ENCODE data around the gene TMEM131L.
"Not testable (repeated sequence)": the region's sequence is repeated elsewhere in the genome, so short reads cannot be mapped to it uniquely, and the experiment has no call there.

TMEM131L gene

DNA sequence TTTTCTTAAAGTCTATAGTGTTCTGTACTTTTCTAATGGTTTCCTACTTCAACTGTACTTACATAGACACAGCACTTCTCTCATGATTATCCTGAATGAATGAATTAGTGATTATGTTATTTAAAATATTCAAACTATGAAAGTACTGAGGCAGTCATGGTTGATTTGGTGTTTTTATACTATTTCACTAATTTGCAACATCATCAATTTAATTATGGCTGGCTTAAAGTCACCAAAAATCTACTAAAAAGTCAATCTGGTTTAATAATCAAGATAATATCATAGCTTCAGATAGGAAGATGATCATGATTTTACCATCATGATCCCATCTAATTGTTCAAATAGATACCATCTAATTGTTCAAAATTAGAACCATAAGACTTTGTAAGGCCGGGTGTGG, 16.8 kb upstream of the TMEM131L start:
- no peak overlapping the region for H3K4me3 ChIP-seq (ENCODE audit: control insufficient read depth in 1 of 7, extremely low read depth in 1 of 7, insufficient read depth in 4 of 7, low read depth in 2 of 7, low read length in 6 of 7)
- H3K36me3 ChIP-seq (ENCODE audit: control insufficient read depth in 4 of 4, insufficient read depth in 4 of 4, low read length in 3 of 4): no peaks in the 10 kb centered on the region
- no peaks in the 10 kb centered on the region for H3K9me3 ChIP-seq (ENCODE audit: control extremely low read depth in 1 of 5, control insufficient read depth in 4 of 5, insufficient read depth in 2 of 5, low read depth in 1 of 5, low read length in 4 of 5)
- ChIA-PET POLR2A (no interaction called here), CTCF (interaction anchor here (0.6 kb wide), 2 partner anchors 9 to 16 kb away, joined by 3 to 4 read pairs; no protein-coding TSS in a partner anchor)
- no peak for DNase-seq
- H3K27ac ChIP-seq (ENCODE audit: insufficient read depth in 1 of 2, low read depth in 1 of 2, low read length in 2 of 2, poor library complexity in 1 of 2, severe bottlenecking in 2 of 2): no peak overlapping the region
- H3K4me1 ChIP-seq (ENCODE audit: control extremely low read depth in 1 of 4, control insufficient read depth in 4 of 4, insufficient read depth in 4 of 4, low read length in 3 of 4): peaks cover 3 to 20% (median 7%) of the 10 kb centered on the region in 4 experiments
- no peaks in the 10 kb centered on the region for H3K27me3 ChIP-seq (replicated peaks in 2 of 5; ENCODE audit: control insufficient read depth in 4 of 5, insufficient read depth in 5 of 5, low read length in 4 of 5)
- no CpG with 5 or more reads among the region's 1 CpG for WGBS (ENCODE audit: insufficient coverage)

- H3K27ac ChIP-seq (ENCODE audit: insufficient read depth in 1 of 2, low read depth in 1 of 2, low read length in 2 of 2, poor library complexity in 1 of 2, severe bottlenecking in 2 of 2): no peak overlapping the region
- peaks cover 3 to 20% (median 7%) of the 10 kb centered on the region in 4 experiments for H3K4me1 ChIP-seq (ENCODE audit: control extremely low read depth in 1 of 4, control insufficient read depth in 4 of 4, insufficient read depth in 4 of 4, low read length in 3 of 4)
- H3K4me3 ChIP-seq (ENCODE audit: control insufficient read depth in 1 of 7, extremely low read depth in 1 of 7, insufficient read depth in 4 of 7, low read depth in 2 of 7, low read length in 6 of 7): no peak overlapping the region
- DNase-seq: no peak
- 96% methylated on average over 4 of the region's 5 CpGs for WGBS (ENCODE audit: insufficient coverage)
- no peaks in the 10 kb centered on the region for H3K9me3 ChIP-seq (ENCODE audit: control extremely low read depth in 1 of 5, control insufficient read depth in 4 of 5, insufficient read depth in 2 of 5, low read depth in 1 of 5, low read length in 4 of 5)
- POLR2A ChIA-PET: no interaction called here
- no peaks in the 10 kb centered on the region for H3K36me3 ChIP-seq (ENCODE audit: control insufficient read depth in 4 of 4, insufficient read depth in 4 of 4, low read length in 3 of 4)
- H3K27me3 ChIP-seq (replicated peaks in 2 of 5; ENCODE audit: control insufficient read depth in 4 of 5, insufficient read depth in 5 of 5, low read length in 4 of 5): no peaks in the 10 kb centered on the region
- CTCF ChIA-PET: no interaction called here
Observed at GRCh38 chr4:153450544-153450917, 15.6 kb upstream of the TMEM131L start.

DNA sequence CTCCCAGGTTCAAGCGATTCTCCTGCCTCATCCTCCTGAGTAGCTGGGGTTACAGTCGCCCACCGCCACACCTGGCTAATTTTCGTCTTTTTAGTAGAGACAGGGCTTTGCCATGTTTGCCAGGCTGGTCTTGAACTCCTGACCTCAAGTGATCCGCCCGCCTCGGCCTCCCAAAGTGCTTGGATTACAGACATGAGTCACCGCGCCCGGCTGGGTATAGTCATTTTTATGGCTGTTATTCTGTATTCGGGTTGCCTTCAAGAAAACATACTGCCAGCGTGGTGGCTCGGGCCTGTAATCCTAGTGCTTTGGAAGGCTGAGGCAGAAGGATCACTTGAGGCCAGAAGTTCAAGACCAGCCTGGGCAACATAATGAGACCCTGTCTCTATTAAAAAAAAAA, 15.0 kb upstream of the TMEM131L start:
- CTCF ChIA-PET: interaction anchor here (1.2 kb wide), 1 partner anchor 17 kb away, joined by 3 read pairs; no protein-coding TSS in a partner anchor
- H3K27ac ChIP-seq (ENCODE audit: insufficient read depth in 1 of 2, low read depth in 1 of 2, low read length in 2 of 2, poor library complexity in 1 of 2, severe bottlenecking in 2 of 2); H3K4me3 ChIP-seq (ENCODE audit: control insufficient read depth in 1 of 7, extremely low read depth in 1 of 7, insufficient read depth in 4 of 7, low read depth in 2 of 7, low read length in 6 of 7); H3K27me3 ChIP-seq (replicated peaks in 2 of 5; ENCODE audit: control insufficient read depth in 4 of 5, insufficient read depth in 5 of 5, low read length in 4 of 5); POLR2A ChIA-PET; H3K36me3 ChIP-seq (ENCODE audit: control insufficient read depth in 4 of 4, insufficient read depth in 4 of 4, low read length in 3 of 4); DNase-seq; H3K9me3 ChIP-seq (ENCODE audit: control extremely low read depth in 1 of 5, control insufficient read depth in 4 of 5, insufficient read depth in 2 of 5, low read depth in 1 of 5, low read length in 4 of 5): not testable (repeated sequence)
- 74% methylated on average over 8 of the region's 13 CpGs for WGBS (ENCODE audit: insufficient coverage)
- peaks cover 3 to 20% (median 7%) of the 10 kb centered on the region in 4 experiments for H3K4me1 ChIP-seq (ENCODE audit: control extremely low read depth in 1 of 4, control insufficient read depth in 4 of 4, insufficient read depth in 4 of 4, low read length in 3 of 4)

- Histone ChIP-seq H3K36me3 (ENCODE audit: control insufficient read depth in 4 of 4, insufficient read depth in 4 of 4, low read length in 3 of 4) (no peaks in the 10 kb centered on the region), H3K27ac (ENCODE audit: insufficient read depth in 1 of 2, low read depth in 1 of 2, low read length in 2 of 2, poor library complexity in 1 of 2, severe bottlenecking in 2 of 2) (no peak overlapping the region), H3K27me3 (replicated peaks in 2 of 5; ENCODE audit: control insufficient read depth in 4 of 5, insufficient read depth in 5 of 5, low read length in 4 of 5) (no peaks in the 10 kb centered on the region), H3K9me3 (ENCODE audit: control extremely low read depth in 1 of 5, control insufficient read depth in 4 of 5, insufficient read depth in 2 of 5, low read depth in 1 of 5, low read length in 4 of 5) (no peaks in the 10 kb centered on the region), H3K4me3 (ENCODE audit: control insufficient read depth in 1 of 7, extremely low read depth in 1 of 7, insufficient read depth in 4 of 7, low read depth in 2 of 7, low read length in 6 of 7) (no peak overlapping the region), H3K4me1 (ENCODE audit: control extremely low read depth in 1 of 4, control insufficient read depth in 4 of 4, insufficient read depth in 4 of 4, low read length in 3 of 4) (peaks cover 3 to 20% (median 7%) of the 10 kb centered on the region in 4 experiments)
- WGBS (ENCODE audit: insufficient coverage): 97% methylated on average over 20 of the region's 27 CpGs
- ChIA-PET CTCF (interaction anchor here (1.2 kb wide), 1 partner anchor 16 kb away, joined by 3 read pairs; no protein-coding TSS in a partner anchor), POLR2A (interaction anchor here (1.1 kb wide), 1 partner anchor 1576 kb away, joined by 5 read pairs; no protein-coding TSS in a partner anchor)
- DNase-seq: no peak
Observed at GRCh38 chr4:153451911-153452657, 14.1 kb upstream of the TMEM131L start.

DNA sequence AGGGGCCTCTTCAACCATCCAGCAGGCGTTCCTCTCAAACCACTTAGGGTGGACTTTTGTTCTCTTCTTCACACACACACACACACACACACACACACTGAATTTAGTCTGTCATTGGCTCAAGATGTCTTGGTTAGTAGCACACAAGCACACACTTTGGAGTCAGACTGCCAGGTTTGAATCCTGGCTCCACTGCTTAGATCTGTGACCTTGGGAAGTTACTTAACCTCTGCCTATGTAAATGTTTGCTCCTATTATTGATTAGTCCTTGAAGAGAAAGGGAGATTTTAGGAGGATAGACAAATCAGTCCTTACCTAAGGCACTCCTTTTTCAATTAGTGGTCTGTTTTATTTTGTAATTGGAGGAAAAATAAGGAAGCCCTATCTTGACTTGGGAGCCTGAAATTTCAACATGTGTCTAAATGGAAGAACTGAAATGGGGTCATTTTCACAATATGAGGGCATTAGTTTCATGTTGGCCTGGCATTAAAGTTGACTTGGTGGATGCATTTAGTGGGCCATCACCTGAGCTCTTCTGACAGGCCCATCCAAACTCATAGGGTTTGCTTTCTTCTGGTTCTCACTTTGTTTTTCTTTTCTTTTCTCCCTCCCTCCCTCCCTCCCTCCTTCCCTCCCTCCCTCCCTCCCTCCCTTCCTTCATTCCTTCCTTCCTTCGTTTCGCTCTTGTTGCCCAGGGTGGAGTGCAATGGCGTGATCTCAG, 13.3 kb upstream of the TMEM131L start:
- POLR2A ChIA-PET: interaction anchor here (1.1 kb wide), 1 partner anchor 1577 kb away, joined by 5 read pairs; no protein-coding TSS in a partner anchor
- Histone ChIP-seq H3K36me3 (ENCODE audit: control insufficient read depth in 4 of 4, insufficient read depth in 4 of 4, low read length in 3 of 4) (no peaks in the 10 kb centered on the region), H3K27ac (ENCODE audit: insufficient read depth in 1 of 2, low read depth in 1 of 2, low read length in 2 of 2, poor library complexity in 1 of 2, severe bottlenecking in 2 of 2) (no peak overlapping the region), H3K4me1 (ENCODE audit: control extremely low read depth in 1 of 4, control insufficient read depth in 4 of 4, insufficient read depth in 4 of 4, low read length in 3 of 4) (peaks cover 3 to 20% (median 7%) of the 10 kb centered on the region in 4 experiments), H3K9me3 (ENCODE audit: control extremely low read depth in 1 of 5, control insufficient read depth in 4 of 5, insufficient read depth in 2 of 5, low read depth in 1 of 5, low read length in 4 of 5) (no peaks in the 10 kb centered on the region), H3K27me3 (replicated peaks in 2 of 5; ENCODE audit: control insufficient read depth in 4 of 5, insufficient read depth in 5 of 5, low read length in 4 of 5) (no peaks in the 10 kb centered on the region), H3K4me3 (ENCODE audit: control insufficient read depth in 1 of 7, extremely low read depth in 1 of 7, insufficient read depth in 4 of 7, low read depth in 2 of 7, low read length in 6 of 7) (no peak overlapping the region)
- 89% methylated on average over 1 of the region's 4 CpGs for WGBS (ENCODE audit: insufficient coverage)
- CTCF ChIA-PET: no interaction called here
- no peak for DNase-seq

GRCh38 chr4:153453402-153453801, 12.8 kb upstream of the TMEM131L start:
- no peak for DNase-seq
- POLR2A ChIA-PET: no interaction called here
- Histone ChIP-seq H3K27me3 (replicated peaks in 2 of 5; ENCODE audit: control insufficient read depth in 4 of 5, insufficient read depth in 5 of 5, low read length in 4 of 5) (no peaks in the 10 kb centered on the region), H3K27ac (ENCODE audit: insufficient read depth in 1 of 2, low read depth in 1 of 2, low read length in 2 of 2, poor library complexity in 1 of 2, severe bottlenecking in 2 of 2) (no peak overlapping the region), H3K9me3 (ENCODE audit: control extremely low read depth in 1 of 5, control insufficient read depth in 4 of 5, insufficient read depth in 2 of 5, low read depth in 1 of 5, low read length in 4 of 5) (no peaks in the 10 kb centered on the region), H3K4me1 (ENCODE audit: control extremely low read depth in 1 of 4, control insufficient read depth in 4 of 4, insufficient read depth in 4 of 4, low read length in 3 of 4) (peaks cover 3 to 20% (median 7%) of the 10 kb centered on the region in 4 experiments), H3K4me3 (ENCODE audit: control insufficient read depth in 1 of 7, extremely low read depth in 1 of 7, insufficient read depth in 4 of 7, low read depth in 2 of 7, low read length in 6 of 7) (no peak overlapping the region), H3K36me3 (ENCODE audit: control insufficient read depth in 4 of 4, insufficient read depth in 4 of 4, low read length in 3 of 4) (no peaks in the 10 kb centered on the region)
- CTCF ChIA-PET: no interaction called here
- WGBS (ENCODE audit: insufficient coverage): 100% methylated on average over 1 of the region's 8 CpGs

GRCh38 chr4:153458969-153459368, 7.2 kb upstream of the TMEM131L start:
- no peaks in the 10 kb centered on the region for H3K9me3 ChIP-seq (ENCODE audit: control extremely low read depth in 1 of 5, control insufficient read depth in 4 of 5, insufficient read depth in 2 of 5, low read depth in 1 of 5, low read length in 4 of 5)
- CTCF ChIA-PET: interaction anchor here (0.6 kb wide), 1 partner anchor 10 kb away, joined by 3 read pairs; no protein-coding TSS in a partner anchor

More at GRCh38 chr4:153458969-153459368, 7.2 kb upstream of the TMEM131L start:
- no peaks in the 10 kb centered on the region for H3K27me3 ChIP-seq (replicated peaks in 2 of 5; ENCODE audit: control insufficient read depth in 4 of 5, insufficient read depth in 5 of 5, low read length in 4 of 5)
- peaks cover 0 to 1% (median under 1%) of the 10 kb centered on the region in 4 experiments for H3K4me1 ChIP-seq (ENCODE audit: control extremely low read depth in 1 of 4, control insufficient read depth in 4 of 4, insufficient read depth in 4 of 4, low read length in 3 of 4)
- POLR2A ChIA-PET: no interaction called here
- no CpG with 5 or more reads among the region's 1 CpG for WGBS (ENCODE audit: insufficient coverage)
- no peak overlapping the region for H3K27ac ChIP-seq (ENCODE audit: insufficient read depth in 1 of 2, low read depth in 1 of 2, low read length in 2 of 2, poor library complexity in 1 of 2, severe bottlenecking in 2 of 2)
- H3K4me3 ChIP-seq (ENCODE audit: control insufficient read depth in 1 of 7, extremely low read depth in 1 of 7, insufficient read depth in 4 of 7, low read depth in 2 of 7, low read length in 6 of 7): no peak overlapping the region
- no peaks in the 10 kb centered on the region for H3K36me3 ChIP-seq (ENCODE audit: control insufficient read depth in 4 of 4, insufficient read depth in 4 of 4, low read length in 3 of 4)
- no peak for DNase-seq
